Ovary (tissue), 9 donors: ENCODE results near the gene IGFBP7. TPM values are rescaled to one million over a fixed set of nuclear protein-coding genes. Genes with fewer than 3 reads are reported as not detected.

Source experiments
- DNase-seq, 5 donors: peaks; one replicate each; pipeline ENCODE4 v3.0.0-alpha.2; 2019 to 2020
- H3K27ac ChIP-seq, 2 donors: fragments of 200-600 bp; one replicate each; pipeline versions ENCODE4 v1.5.1 to v1.8.0; 2019 to 2022
- H3K27me3 ChIP-seq: fragments of 200-600 bp; one replicate; pipeline ENCODE4 v1.8.0; 2022
- H3K36me3 ChIP-seq: fragments of 200-600 bp; sonication (generic); one replicate; pipeline ENCODE4 v1.5.1; 2019
- H3K4me1 ChIP-seq: one replicate; pipeline ENCODE4 v1.8.1; 2013; ENCODE audit warnings: mild to moderate bottlenecking, moderate library complexity; ENCODE audit not compliant: insufficient read depth
- H3K4me3 ChIP-seq: fragments of 200-600 bp; sonication (generic); one replicate; pipeline ENCODE4 v1.5.1; 2017
- H3K9me3 ChIP-seq, 2 donors: fragments of 200-600 bp in 1 of 2; sonication (generic) in 1 of 2; one replicate each; pipeline versions ENCODE4 v1.5.1 to v1.8.1; 2013 to 2019; ENCODE audit warnings: mild to moderate bottlenecking in 1 of 2, moderate library complexity in 1 of 2
- EP300 ChIP-seq: sonication (generic); formaldehyde crosslinking; IDR thresholded peaks from one replicate; pipeline ENCODE4 v1.6.1; 2017; ENCODE audit warnings: antibody characterized with exemption
- POLR2A ChIP-seq: fragments of 450-650 bp; IDR thresholded peaks from one replicate; pipeline ENCODE4 v1.6.1; 2017; ENCODE audit warnings: antibody characterized with exemption, mild to moderate bottlenecking, moderate library complexity
- WGBS, 3 donors: extraction: QIAGEN DNeasy Blood & Tissue Kit in 1 of 3; methylation state at CpG; one replicate each; pipeline versions ENCODE4 v1.1.5 to v1.1.7; 2013 to 2017; 5-methylcytosine and 5-hydroxymethylcytosine counted together
- intact Hi-C, 4 donors: fragments of 100-400 bp; cut with DNase I; formaldehyde crosslinking; loops; one replicate each; pipeline versions ENCODE4 v1.11.0 to v1.15.1; 2022 to 2023
- polyA plus RNA-seq, 2 donors: library from polyadenylated mRNA; stranded (reverse); fragments of 200-250 nt in 1 of 2; fragments of 350-450 nt in 1 of 2; fragmentation: Illumina TruSeq in 1 of 2; extraction: RNeasy Lipid Tissue Mini Kit (QIAGEN cat#74804) in 1 of 2; gene quantifications; one replicate each; pipeline ENCODE4 v1.2.3, GENCODE V29; 2013 to 2014
- total RNA-seq, 7 donors: library from RNA; depleted of rRNA in 2 of 7; stranded (reverse); fragments of >200 nt in 2 of 7; fragmentation: NEBNext Ultra II Directional in 3 of 7; extraction: Animal tissue kit (Norgen Biotek cat#: 25700) in 3 of 7; gene quantifications; one replicate each; pipeline versions ENCODE4 v1.1.0 to v1.2.4, GENCODE V29; 2016 to 2023
- TF ChIP-seq, protein P1 (sequence below), 3 donors: fragments of 450-650 bp in 2 of 3; fragments of 200-600 bp in 1 of 3; IDR thresholded peaks; one replicate each; pipeline versions ENCODE4 v1.5.1 to v1.8.0; 2016 to 2022; ENCODE audit warnings: antibody characterized with exemption in 3 of 3, mild to moderate bottlenecking in 1 of 3
- donor health status: DM: no; HTN: no; CAD: no; lungs with moderate emphysema.
- donor health status: DM: no; HTN: no; CAD: no.
- donor health status: Bipolar disorder and iron deficiency.
- donor health status: DM: yes; HTN: yes; CAD: no.
- donor health status: DM: no; HTN: no; CAD: no.
- donor health status: DM: yes; HTN: yes; CAD: no.

Gene IGFBP7
- total and polyA plus RNA-seq, 9 donors, result 96.8 to 4,468 (median 359) TPM

DNA sequence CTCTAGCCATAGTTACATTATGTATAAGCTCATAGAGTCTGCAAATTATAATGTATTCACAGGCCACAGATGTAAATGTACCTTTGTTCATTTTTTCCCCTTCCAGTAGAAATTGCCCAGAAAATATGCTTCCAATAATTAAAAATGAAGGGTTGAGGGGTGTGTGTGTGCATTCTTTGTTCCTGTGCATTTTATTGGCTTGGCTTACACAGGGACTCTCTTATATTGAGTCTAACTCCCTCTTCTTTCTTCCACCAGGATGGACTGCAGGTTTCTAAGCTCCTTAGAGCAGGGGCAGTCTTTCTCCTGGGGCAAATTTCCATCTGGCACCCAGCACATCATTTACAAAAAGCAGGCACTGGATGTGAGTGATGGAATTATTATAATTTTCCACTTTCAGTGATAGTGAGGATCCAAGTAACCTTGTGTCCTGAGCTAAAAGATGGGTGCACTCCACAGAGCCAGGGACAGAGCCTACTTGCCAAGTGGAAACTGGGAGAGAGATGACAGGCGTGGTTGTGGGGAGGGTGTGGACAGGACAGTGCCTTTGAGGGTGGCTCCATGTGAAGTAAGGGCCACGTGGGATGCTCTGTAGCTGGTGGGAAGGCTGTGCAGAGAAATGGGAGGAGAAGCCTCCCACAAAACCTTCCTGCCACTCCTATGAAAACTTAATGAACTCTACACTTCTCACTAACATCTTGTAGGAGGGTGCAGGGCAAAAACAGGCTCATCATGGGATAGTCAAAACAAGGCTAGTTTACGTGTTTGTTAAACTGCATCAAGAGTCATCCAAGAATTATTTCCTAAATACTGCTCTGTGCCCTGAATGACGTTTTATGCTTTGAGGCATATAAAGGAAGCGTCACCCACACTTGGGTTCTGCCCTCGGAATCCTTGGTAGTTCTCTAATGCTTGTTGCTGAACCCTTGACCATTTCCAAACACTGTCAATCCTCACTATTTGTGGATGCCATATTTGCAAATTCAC lies 16.0 kb downstream of the IGFBP7 start:
- intact Hi-C loops, result no loop called here
- H3K9me3 ChIP-seq, result no peaks in the 10 kb centered on the region
- H3K27me3 ChIP-seq, result no peaks in the 10 kb centered on the region
- no peak overlapping the region for H3K4me3 ChIP-seq
- no peak for DNase-seq
- no peak overlapping the region for H3K27ac ChIP-seq
- 33 to 42% (median 37%) methylated on average over 6 of the region's 6 CpGs for WGBS, 3 donors
- no peak for TF ChIP-seq EP300
- TF ChIP-seq, protein P1, sequence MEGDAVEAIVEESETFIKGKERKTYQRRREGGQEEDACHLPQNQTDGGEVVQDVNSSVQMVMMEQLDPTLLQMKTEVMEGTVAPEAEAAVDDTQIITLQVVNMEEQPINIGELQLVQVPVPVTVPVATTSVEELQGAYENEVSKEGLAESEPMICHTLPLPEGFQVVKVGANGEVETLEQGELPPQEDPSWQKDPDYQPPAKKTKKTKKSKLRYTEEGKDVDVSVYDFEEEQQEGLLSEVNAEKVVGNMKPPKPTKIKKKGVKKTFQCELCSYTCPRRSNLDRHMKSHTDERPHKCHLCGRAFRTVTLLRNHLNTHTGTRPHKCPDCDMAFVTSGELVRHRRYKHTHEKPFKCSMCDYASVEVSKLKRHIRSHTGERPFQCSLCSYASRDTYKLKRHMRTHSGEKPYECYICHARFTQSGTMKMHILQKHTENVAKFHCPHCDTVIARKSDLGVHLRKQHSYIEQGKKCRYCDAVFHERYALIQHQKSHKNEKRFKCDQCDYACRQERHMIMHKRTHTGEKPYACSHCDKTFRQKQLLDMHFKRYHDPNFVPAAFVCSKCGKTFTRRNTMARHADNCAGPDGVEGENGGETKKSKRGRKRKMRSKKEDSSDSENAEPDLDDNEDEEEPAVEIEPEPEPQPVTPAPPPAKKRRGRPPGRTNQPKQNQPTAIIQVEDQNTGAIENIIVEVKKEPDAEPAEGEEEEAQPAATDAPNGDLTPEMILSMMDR (IDR thresholded peaks at IDR 0.05), result no peak
- TF ChIP-seq POLR2A, result no peak
- H3K4me1 ChIP-seq, result peaks cover 16% of the 10 kb centered on the region
- no peaks in the 10 kb centered on the region for H3K36me3 ChIP-seq

GRCh38 chr4:57091657-57092162 lies 18.5 kb downstream of the IGFBP7 start:
- Histone ChIP-seq H3K4me1 (peaks cover 8% of the 10 kb centered on the region), H3K27me3 (no peaks in the 10 kb centered on the region), H3K9me3 (no peaks in the 10 kb centered on the region), H3K27ac (no peak overlapping the region), H3K4me3 (no peak overlapping the region), H3K36me3 (no peaks in the 10 kb centered on the region)
- intact Hi-C loops, result no loop called here
- DNase-seq, result no peak
- TF ChIP-seq EP300, result no peak
- WGBS, 3 donors, result 27 to 38% (median 33%) methylated on average over 3 of the region's 3 CpGs

- Histone ChIP-seq H3K36me3 (no peaks in the 10 kb centered on the region), H3K4me1 (peaks cover 7% of the 10 kb centered on the region), H3K27ac (no peak overlapping the region), H3K27me3 (no peaks in the 10 kb centered on the region), H3K4me3 (no peak overlapping the region), H3K9me3 (no peaks in the 10 kb centered on the region)
- 80 to 88% (median 86%) methylated on average over 3 of the region's 3 CpGs for WGBS, 3 donors
- no peak for DNase-seq
- intact Hi-C loops, result no loop called here
- TF ChIP-seq EP300 (no peak), POLR2A (no peak)
- TF ChIP-seq, protein P1 (IDR thresholded peaks at IDR 0.05), result no peak
Observed at GRCh38 chr4:57090079-57090478, 20.1 kb downstream of the IGFBP7 start.

GRCh38 chr4:57089549-57089948 lies 20.6 kb downstream of the IGFBP7 start:
- Histone ChIP-seq H3K27ac (no peak overlapping the region), H3K4me1 (peaks cover 6% of the 10 kb centered on the region), H3K27me3 (no peaks in the 10 kb centered on the region), H3K9me3 (no peaks in the 10 kb centered on the region), H3K36me3 (no peaks in the 10 kb centered on the region), H3K4me3 (no peak overlapping the region)
- DNase-seq, result no peak
- TF ChIP-seq POLR2A, result no peak
- TF ChIP-seq, protein P1 (IDR thresholded peaks at IDR 0.05), result no peak
- no peak for TF ChIP-seq EP300
- intact Hi-C loops, result no loop called here
- WGBS, 3 donors, result 94 to 98% (median 96%) methylated on average over 2 of the region's 2 CpGs
